ENCODE data around the gene CAPN8.

DNA sequence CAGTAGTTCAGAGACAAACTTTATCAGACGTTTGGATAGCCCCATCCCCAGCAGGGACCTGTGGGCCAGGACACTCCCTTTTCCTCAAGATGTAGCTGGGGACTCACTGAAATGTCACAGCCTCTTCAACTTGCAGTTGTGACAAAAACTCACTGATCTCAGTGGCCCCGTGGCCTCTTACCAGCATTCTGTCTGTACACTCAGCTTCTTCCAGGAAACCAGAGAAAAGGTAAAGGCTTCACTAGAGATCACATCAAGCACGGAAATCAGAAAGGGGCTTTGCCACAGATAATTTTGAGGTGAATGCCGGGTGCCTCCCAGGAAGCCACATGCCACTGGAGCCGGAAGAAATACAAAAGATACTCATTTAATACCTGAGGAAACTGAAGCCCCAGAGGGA is 150.1 kb downstream of the CAPN8 start:
- no peak for TF ChIP-seq ZNF274 (IDR thresholded peaks at IDR 0.05; ENCODE audit: low read depth, low read length)
- no peak for TF ChIP-seq YY1 (IDR thresholded peaks at IDR 0.05; ENCODE audit: insufficient read depth, insufficient read length)

Measured in NT2/D1 (cell line).